GM23338 (cell line): Measurements from ENCODE around the gene CREB1. TPM values are rescaled to one million over a fixed set of nuclear protein-coding genes. Genes with fewer than 3 reads are reported as not detected.

ENCODE experiments used
- ATAC-seq: fragments of 200-7000 bp; cut with Tn5 transposase; 3 replicates; pipeline ENCODE4 v1.9.1; 2020
- DNase-seq: peaks from one replicate; pipeline ENCODE4 v3.0.0-alpha.2; 2015; ENCODE audit warnings: low spot score
- H2AFZ ChIP-seq: fragments of 200-600 bp; sonication (generic); 2 replicates; pipeline ENCODE4 v1.8.0; 2016; ENCODE audit warnings: antibody characterized with exemption, mild to moderate bottlenecking, moderate library complexity
- H3F3A ChIP-seq: fragments of 200-600 bp; sonication (generic); replicated peaks from 2 replicates; pipeline ENCODE4 v1.8.0; 2017; ENCODE audit warnings: antibody characterized with exemption, mixed run types, low read depth
- H3K27ac ChIP-seq: fragments of 200-600 bp; sonication (generic); 2 replicates; pipeline ENCODE4 v1.6.1; 2016; ENCODE audit warnings: low read depth
- H3K27me3 ChIP-seq: fragments of 200-600 bp; sonication (generic); 2 replicates; pipeline ENCODE4 v1.8.0; 2016; ENCODE audit warnings: mild to moderate bottlenecking, mixed run types, moderate library complexity; ENCODE audit not compliant: insufficient read depth
- H3K36me3 ChIP-seq: fragments of 200-600 bp; sonication (generic); 2 replicates; pipeline ENCODE4 v1.8.0; 2016; ENCODE audit warnings: mild to moderate bottlenecking; ENCODE audit not compliant: insufficient read depth
- H3K4me1 ChIP-seq: fragments of 200-600 bp; sonication (generic); 2 replicates; pipeline ENCODE4 v1.8.0; 2016; ENCODE audit warnings: mild to moderate bottlenecking, moderate library complexity; ENCODE audit not compliant: insufficient read depth
- H3K4me2 ChIP-seq: fragments of 200-600 bp; sonication (generic); 2 replicates; pipeline ENCODE4 v1.7.1; 2017; ENCODE audit warnings: mixed run types
- H3K4me3 ChIP-seq: fragments of 200-600 bp; sonication (generic); 2 replicates; pipeline ENCODE4 v1.6.1; 2016; ENCODE audit warnings: mixed run types
- H3K79me2 ChIP-seq: fragments of 200-600 bp; sonication (generic); replicated peaks from 2 replicates; pipeline ENCODE4 v1.8.0; 2017; ENCODE audit warnings: mild to moderate bottlenecking; ENCODE audit not compliant: insufficient read depth
- H3K9me2 ChIP-seq: fragments of 200-600 bp; sonication (generic); 2 replicates; pipeline ENCODE4 v1.8.0; 2017; ENCODE audit not compliant: insufficient read depth
- H4K20me1 ChIP-seq: fragments of 200-600 bp; sonication (generic); replicated peaks from 2 replicates; pipeline ENCODE4 v1.8.0; 2017; ENCODE audit warnings: mild to moderate bottlenecking; ENCODE audit not compliant: insufficient read depth
- H3K27ac Mint-ChIP-seq: 2 replicates; pipeline ENCODE4 v1.8.0; 2020; ENCODE audit warnings: inconsistent platforms, mild to moderate bottlenecking, moderate library complexity, mixed read lengths
- H3K27me3 Mint-ChIP-seq: 3 replicates; pipeline ENCODE4 v1.8.0; 2022; ENCODE audit warnings: low read depth, mild to moderate bottlenecking, moderate library complexity, mixed read lengths, inconsistent platforms; ENCODE audit not compliant: insufficient read depth, poor library complexity
- H3K36me3 Mint-ChIP-seq: 3 replicates; pipeline ENCODE4 v1.8.0; 2021; ENCODE audit warnings: low read depth, mild to moderate bottlenecking, inconsistent platforms, moderate library complexity, mixed read lengths
- H3K4me1 Mint-ChIP-seq: 3 replicates; pipeline ENCODE4 v1.8.0; 2020; ENCODE audit warnings: mild to moderate bottlenecking, inconsistent platforms, mixed read lengths
- H3K4me3 Mint-ChIP-seq: 3 replicates; pipeline ENCODE4 v1.8.0; 2021; ENCODE audit warnings: moderate library complexity, mild to moderate bottlenecking, inconsistent platforms, mixed read lengths
- H3K9me3 Mint-ChIP-seq: 3 replicates; pipeline ENCODE4 v1.8.0; 2020; ENCODE audit warnings: moderate library complexity, mild to moderate bottlenecking, inconsistent platforms, mixed read lengths
- CREB1 ChIP-seq: fragments of 250-450 bp; sonication (Bioruptor Pico); IDR thresholded peaks from 2 replicates; pipeline ENCODE4 v1.5.0; 2020; ENCODE audit warnings: low read depth, mild to moderate bottlenecking, moderate library complexity
- CTCF ChIP-seq, 2 experiments: fragments of 200-600 bp in 1 of 2; sonication (generic) in 1 of 2; conservative IDR thresholded peaks; 2 replicates each; pipeline versions ENCODE4 v1.5.1 to v1.6.1; 2016 to 2017; ENCODE audit warnings: antibody characterized with exemption in 2 of 2, low read depth in 2 of 2, mild to moderate bottlenecking in 2 of 2, moderate library complexity in 1 of 2
- ETS1 ChIP-seq: IDR thresholded peaks from 2 replicates; pipeline ENCODE4 v1.6.1; 2016; ENCODE audit warnings: antibody characterized with exemption
- EZH2 ChIP-seq: fragments of 200-600 bp; sonication (generic); IDR thresholded peaks from one replicate; pipeline ENCODE4 v1.8.0; 2017; ENCODE audit warnings: antibody characterized with exemption, mild to moderate bottlenecking, low read depth; ENCODE audit not compliant: unreplicated experiment
- EZH2phosphoT487 ChIP-seq: fragments of 200-600 bp; sonication (generic); IDR thresholded peaks from one replicate; pipeline ENCODE4 v1.8.1; 2018; ENCODE audit warnings: antibody characterized with exemption; ENCODE audit not compliant: unreplicated experiment
- JUNB ChIP-seq: IDR thresholded peaks from one replicate; pipeline ENCODE4 v1.6.1; 2016; ENCODE audit warnings: antibody characterized with exemption; ENCODE audit not compliant: unreplicated experiment
- NANOG ChIP-seq: IDR thresholded peaks from 2 replicates; pipeline ENCODE4 v1.6.1; 2016; ENCODE audit warnings: antibody characterized with exemption, borderline replicate concordance
- POLR2AphosphoS5 ChIP-seq: IDR thresholded peaks from 2 replicates; pipeline ENCODE4 v1.6.1; 2016; ENCODE audit warnings: antibody characterized with exemption, low read depth
- REST ChIP-seq: IDR thresholded peaks from one replicate; pipeline ENCODE4 v1.6.1; 2018; ENCODE audit warnings: antibody characterized with exemption; ENCODE audit not compliant: unreplicated experiment
- STAT1 ChIP-seq: IDR thresholded peaks from one replicate; pipeline ENCODE4 v1.6.1; 2016; ENCODE audit warnings: antibody characterized with exemption; ENCODE audit not compliant: unreplicated experiment
- ZNF114 ChIP-seq: fragments of 250-450 bp; sonication (Bioruptor Pico); IDR thresholded peaks from 2 replicates; pipeline ENCODE4 v1.5.0; 2020; ENCODE audit warnings: mild to moderate bottlenecking, moderate library complexity
- ZNF331 ChIP-seq: fragments of 250-450 bp; sonication (Bioruptor Pico); IDR thresholded peaks from 2 replicates; pipeline ENCODE4 v1.5.0; 2020; ENCODE audit warnings: low read depth, mild to moderate bottlenecking, moderate library complexity
- ZNF462 ChIP-seq: fragments of 250-450 bp; sonication (Bioruptor Pico); IDR thresholded peaks from 2 replicates; pipeline ENCODE4 v1.5.0; 2020; ENCODE audit warnings: mild to moderate bottlenecking, moderate library complexity
- polyA plus RNA-seq: library from polyadenylated mRNA; unstranded; fragments of >200 nt; fragmentation: Nextera tagmentation; extraction: Ambion mirVana; gene quantifications from 2 replicates; pipeline ENCODE4 v1.2.1, GENCODE V29; 2016
- total RNA-seq: library from RNA; depleted of rRNA; stranded (reverse); fragments of >200 nt; shearing (Covaris generic); gene quantifications from 2 replicates; pipeline ENCODE4 v1.2.3, GENCODE V29; 2014

The CREB1 gene
- total and polyA plus RNA-seq, 2 experiments from 2014 or later, result 40.3 to 104 TPM

- H3K4me3 Mint-ChIP-seq, result no peak overlapping the region
- no peak for ATAC-seq
- H3K4me3 ChIP-seq, result no peak overlapping the region
Measured at GRCh38 chr2:207606399-207606798, 76.6 kb downstream of the CREB1 start.

More at GRCh38 chr2:207606399-207606798, 76.6 kb downstream of the CREB1 start:
- Histone ChIP-seq H4K20me1 (peaks cover 7% of the 10 kb centered on the region; the same call in 1 of the 2 replicates), H3K36me3 (peaks cover 11% of the 10 kb centered on the region; the same call in 1 of the 2 replicates), H3K27ac (no peak overlapping the region), H3K27me3 (no peaks in the 10 kb centered on the region), H3K4me2 (no peak overlapping the region), H3K79me2 (no peaks in the 10 kb centered on the region; the same call in 1 of the 2 replicates), H3K4me1 (no peaks in the 10 kb centered on the region), H3K9me2 (no peaks in the 10 kb centered on the region; the same call in 1 of the 2 replicates), H2AFZ (no peak overlapping the region), H3F3A (peaks cover 9% of the 10 kb centered on the region)
- H3K4me1 Mint-ChIP-seq, result no peaks in the 10 kb centered on the region
- TF ChIP-seq ETS1, result no peak
- no peak for TF ChIP-seq CTCF (conservative IDR thresholded peaks at IDR 0.05; ENCODE audit: low read depth in 2 of 2)
- TF ChIP-seq REST, result no peak
- no peak for TF ChIP-seq EZH2phosphoT487
- no peak for TF ChIP-seq EZH2
- TF ChIP-seq STAT1, result no peak
- TF ChIP-seq ZNF462 (CRISPR knock-in tag), result no peak
- TF ChIP-seq CREB1, result no peak
- no peak for TF ChIP-seq NANOG
- no peak for TF ChIP-seq ZNF331 (CRISPR knock-in tag)
- no peak for TF ChIP-seq JUNB
- no peak for TF ChIP-seq POLR2AphosphoS5
- TF ChIP-seq ZNF114 (CRISPR knock-in tag), result no peak
- peaks cover 22% of the 10 kb centered on the region for H3K36me3 Mint-ChIP-seq
- no peak for DNase-seq
- H3K9me3 Mint-ChIP-seq, result no peaks in the 10 kb centered on the region
- no peaks in the 10 kb centered on the region for H3K27me3 Mint-ChIP-seq
- no peak overlapping the region for H3K27ac Mint-ChIP-seq
